GM21576 (cell line): ENCODE results near the gene WFS1.

ENCODE experiments used
- ATAC-seq: cut with Tn5 transposase; IDR thresholded peaks from one replicate; pipeline ENCODE4 v1.9.1; 2021; ENCODE audit warnings: mild to moderate bottlenecking, moderate library complexity; ENCODE audit not compliant: unreplicated experiment

WFS1 gene

DNA sequence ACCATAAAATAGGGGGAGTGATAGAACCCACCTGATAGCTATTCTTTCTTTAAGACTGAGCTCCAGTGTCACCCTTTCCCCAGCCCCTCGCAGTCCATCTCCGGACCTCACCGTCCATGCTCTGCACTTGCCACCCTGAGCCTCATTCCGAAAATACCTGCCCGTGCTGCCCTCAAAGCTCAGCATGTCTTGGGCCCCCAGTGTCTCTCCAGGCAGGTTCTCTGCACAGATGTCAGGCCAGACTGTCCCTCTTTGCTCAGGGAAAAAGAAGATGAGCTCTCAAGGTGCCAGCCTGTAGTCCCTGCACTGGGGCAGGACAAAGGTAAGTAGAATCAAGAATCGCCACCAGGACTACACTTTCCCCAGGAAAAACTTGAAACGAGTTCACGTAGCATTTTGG is 9.8 kb upstream of the WFS1 start:
- ATAC-seq, result no peak

DNA sequence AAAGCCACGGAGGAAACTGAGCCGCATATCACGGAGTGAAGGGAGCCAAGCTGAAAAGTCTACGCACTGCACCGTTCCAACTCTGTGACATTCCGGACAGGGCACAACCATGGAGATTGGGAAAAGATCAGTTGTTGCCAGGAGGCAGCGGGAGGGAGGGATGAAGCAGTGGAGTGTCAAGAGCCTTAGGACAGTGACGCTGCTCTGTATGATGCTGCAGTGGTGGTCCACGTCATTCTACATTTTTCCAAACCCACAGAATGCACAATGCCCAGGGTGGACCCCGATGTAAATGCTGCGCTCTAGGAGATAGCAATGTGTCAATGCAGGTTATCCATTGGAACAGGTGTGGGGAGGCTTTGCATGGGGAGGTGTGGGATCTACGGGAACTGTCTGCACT is 7.5 kb upstream of the WFS1 start:
- ATAC-seq, result no peak

DNA sequence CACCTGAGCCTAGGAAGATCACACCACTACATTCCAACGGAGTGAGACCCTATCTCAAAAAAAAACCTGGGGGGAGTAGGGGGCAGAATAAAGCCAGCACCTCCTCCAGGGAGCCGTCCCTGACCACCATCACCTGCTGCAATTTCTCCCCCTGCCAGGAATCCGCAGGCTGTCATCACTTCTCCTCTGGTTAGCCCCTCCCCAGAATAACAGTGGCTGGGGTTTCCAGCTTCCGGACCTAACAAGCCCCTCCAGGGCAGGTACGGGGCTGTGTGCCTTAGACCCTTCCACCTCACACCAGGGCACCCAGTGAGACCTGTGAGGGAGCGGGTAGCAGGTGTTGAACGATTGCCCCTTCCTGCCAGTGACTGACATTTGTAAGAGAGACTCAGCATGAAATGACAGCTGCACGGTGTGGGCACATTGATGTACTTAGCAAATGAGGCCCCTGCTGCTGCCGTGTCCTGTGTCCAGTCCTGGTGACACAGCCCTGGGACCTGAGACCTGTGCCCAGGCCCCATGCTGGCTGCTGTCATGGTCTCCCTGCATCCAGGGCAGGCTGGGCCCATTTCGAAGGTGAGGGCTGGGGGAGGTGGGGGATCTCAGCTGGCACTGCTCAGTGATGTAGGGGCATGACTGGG is 6.7 kb upstream of the WFS1 start:
- no peak for ATAC-seq

DNA sequence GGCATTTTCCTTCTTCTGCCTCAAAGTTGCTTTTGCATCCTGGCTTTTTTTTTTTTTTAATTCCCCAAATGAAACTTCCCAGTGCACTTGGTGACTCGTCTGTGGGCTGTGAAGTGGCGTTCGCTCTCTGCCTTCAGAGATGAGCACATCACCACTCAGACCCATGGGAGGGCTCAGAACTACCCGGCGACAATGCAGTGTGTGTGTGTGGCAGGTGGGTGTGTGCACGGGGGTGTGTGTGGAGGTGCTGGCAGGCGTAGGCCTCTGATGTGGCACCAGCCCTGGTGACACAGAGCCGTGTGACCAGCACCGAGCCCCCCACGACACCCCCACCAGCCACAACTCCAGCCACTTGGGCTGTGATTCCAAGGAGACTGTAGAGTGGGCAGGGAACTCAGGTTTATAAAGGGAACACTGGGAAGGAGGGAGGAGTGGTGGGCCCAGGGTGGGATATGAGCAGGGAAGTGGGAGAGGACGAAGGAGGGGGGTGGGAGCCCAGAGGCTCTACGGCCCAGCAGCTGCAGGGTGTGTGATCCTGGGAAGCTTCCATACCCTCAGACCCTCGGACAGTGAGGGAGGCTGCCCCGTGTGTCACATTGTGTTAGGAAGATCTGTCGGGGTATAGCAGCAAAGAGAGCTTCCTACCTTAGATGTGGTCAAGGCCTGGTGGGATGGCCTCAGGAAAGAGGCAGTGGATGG is 6.0 kb upstream of the WFS1 start:
- ATAC-seq, result no peak

DNA sequence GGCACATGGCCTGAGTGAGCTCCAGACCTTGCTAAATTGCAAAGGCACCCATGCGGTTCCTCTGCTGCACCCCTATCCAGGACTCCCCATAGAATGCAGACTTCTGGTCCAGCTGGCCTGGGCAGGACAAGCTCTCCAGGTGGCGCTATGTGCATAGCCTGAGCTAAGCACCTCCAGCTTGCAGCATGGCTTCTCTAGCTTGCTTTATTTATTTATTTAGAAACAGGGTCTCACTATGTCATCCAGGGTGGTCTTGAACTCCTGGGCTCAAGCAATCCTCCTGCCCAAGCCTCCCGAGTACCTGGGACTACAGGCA is 5.5 kb upstream of the WFS1 start:
- ATAC-seq, result no peak

DNA sequence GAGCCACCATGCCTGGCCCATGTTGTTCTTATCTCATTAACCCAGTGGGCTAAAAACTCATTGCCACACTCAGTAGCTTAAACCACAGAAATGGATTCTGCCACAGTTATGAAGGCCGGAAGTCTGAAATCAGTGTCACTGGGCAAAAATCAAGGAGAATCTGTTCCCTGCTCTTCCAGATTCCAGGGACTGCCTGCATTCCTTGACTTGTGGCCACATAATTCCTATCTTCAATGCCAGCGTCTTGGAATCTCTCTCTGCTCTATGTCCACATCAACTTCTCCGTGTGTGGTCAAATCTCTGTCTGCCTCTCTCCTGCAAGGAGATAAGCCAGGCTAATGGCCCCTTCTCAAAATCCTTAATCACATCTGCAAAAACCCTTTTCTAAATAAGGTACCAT is 4.1 kb upstream of the WFS1 start:
- no peak for ATAC-seq

DNA sequence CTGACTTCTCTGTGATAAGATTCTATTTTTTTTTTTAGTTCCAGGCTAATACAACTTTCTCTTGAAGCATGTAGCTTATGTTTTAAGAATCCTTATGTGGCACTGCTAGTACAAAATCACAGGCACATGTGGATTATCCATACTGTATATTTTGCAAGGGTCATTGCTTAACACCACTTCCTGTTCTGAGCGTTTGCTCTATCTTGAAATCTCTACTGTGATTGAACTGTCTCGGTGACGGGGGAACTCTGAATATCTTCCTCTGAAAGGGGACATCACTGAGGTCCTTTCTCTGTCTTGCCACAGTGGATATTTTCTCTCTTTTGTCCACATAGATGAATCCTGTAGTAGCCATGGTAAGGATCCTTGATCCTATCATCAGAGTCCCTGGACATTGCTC is 2.1 kb upstream of the WFS1 start:
- ATAC-seq, result no peak

DNA sequence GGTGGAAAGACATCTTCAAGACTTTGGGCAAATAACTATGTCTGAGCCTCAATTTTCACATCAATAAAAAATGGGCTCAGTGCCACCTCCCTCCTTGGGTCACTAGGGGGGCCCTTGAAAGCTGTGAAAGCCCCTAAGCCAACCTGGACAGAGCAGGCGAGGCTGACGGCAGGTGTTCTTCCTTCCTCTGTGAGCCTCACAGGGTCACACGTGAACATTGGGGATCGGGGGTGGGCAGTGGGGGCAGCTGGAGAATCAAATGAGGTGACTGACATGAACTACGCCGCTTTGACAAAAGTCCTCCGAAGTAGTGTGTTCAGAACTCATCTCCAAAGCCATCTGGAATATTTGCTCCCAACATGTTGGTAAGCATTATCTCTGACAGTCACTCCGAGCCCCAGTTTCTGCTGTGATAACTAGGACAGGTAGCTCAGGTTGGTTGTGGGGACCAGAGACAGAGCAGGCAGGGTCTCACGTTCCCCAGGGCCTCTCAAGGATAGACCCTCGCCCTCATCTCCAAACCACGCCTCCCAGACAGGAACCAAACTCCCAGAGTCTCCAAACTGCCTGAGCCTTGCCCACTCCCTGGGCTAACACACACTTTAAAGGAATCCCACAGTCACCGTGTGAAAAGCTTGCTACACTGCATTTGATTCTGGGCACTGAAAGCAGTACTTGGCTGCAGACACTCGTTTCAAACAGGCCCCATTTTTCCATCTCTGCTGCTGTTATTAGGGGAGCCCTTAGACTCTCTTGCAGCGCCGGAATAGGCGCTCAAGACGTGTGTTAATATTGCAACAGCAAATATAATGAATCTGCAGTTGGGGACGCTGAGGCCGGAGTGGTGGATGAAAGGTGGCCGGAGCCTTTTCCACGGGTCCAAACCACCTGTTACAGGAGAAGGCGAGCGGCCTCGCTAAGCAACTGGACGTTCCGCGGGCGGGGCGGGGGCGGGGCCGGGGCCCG is 717 bp upstream of the WFS1 start:
- ATAC-seq, result no peak

DNA sequence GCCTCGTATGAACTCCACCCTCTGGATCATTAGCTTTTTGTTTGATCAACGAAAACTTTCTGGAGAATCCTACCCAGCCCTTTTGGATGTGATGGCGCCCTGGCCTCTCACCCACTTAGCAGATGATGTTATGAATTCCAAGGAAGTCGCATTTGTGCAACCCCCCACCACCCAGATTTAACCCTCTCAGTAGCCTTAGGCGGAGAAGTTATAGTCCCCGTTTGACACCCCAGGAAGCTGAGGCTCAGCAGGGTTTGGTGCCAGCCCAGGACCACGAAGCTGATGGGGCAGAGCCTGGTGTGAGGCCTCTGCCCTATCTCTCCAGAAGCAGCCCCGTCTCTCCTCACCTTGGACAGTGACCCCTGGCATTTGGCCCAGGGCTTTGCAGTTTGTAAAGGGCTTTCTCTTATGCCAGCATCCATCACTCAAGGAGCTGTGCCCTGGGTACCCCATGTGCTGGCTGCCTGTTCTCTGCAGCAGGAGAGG is 1.0 kb downstream of the WFS1 start:
- no peak for ATAC-seq

DNA sequence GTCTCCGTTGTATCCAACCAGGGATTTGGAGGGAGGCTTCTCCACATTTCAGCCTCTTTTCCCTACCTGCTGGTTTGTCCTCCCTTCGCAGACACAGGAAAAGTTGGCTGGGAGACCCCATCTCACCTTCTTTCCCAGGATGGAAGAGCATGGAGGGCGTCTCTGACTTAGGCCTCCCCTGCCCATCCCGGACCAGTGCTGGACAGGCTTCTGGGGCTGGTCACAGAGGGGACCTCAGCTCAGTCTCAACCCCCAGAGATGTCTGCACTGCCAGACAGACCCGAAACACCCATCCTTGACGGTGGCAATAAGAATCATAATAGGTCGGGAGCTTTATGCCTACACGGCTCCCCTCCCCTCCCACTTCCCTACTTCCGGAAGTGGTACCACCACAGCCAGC is 1.6 kb downstream of the WFS1 start:
- ATAC-seq, result no peak

DNA sequence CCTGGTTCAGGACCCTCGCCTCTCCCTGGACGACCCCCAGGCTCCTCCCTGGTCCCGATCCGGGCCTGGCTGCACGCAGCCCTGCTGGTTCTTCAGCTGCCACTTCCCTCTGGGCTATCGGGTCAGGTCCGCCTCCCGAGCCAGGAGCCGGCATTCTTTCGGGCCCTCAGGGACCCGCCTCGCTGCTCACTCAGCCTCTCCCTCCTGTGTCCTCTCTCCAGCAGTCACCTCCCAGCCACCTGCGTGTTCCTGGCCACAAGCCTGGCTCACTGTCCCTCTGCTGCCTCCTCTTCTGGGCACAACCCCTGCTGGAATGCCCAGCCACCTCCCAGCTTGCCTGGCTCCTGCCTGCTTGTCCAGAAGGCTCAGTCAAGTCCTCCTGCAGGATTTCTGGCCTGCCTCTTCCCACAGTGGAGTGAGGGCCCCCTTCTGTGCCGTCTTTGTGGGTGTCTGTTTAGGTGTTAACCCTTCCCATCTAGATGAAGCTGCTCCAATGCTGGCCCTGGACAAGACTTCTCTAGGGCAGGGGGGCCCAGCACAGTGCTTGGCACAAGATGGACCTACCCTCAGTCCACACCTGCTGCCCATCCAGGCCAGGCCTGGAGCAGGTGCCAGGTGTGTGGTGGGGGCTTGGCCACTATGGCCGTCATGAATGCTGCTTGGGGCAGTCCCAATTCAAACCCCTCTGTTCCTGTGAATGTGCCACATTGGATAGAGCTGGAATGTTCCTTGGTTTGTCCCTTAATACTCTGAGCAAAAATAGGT is 2.2 kb downstream of the WFS1 start:
- no peak for ATAC-seq

DNA sequence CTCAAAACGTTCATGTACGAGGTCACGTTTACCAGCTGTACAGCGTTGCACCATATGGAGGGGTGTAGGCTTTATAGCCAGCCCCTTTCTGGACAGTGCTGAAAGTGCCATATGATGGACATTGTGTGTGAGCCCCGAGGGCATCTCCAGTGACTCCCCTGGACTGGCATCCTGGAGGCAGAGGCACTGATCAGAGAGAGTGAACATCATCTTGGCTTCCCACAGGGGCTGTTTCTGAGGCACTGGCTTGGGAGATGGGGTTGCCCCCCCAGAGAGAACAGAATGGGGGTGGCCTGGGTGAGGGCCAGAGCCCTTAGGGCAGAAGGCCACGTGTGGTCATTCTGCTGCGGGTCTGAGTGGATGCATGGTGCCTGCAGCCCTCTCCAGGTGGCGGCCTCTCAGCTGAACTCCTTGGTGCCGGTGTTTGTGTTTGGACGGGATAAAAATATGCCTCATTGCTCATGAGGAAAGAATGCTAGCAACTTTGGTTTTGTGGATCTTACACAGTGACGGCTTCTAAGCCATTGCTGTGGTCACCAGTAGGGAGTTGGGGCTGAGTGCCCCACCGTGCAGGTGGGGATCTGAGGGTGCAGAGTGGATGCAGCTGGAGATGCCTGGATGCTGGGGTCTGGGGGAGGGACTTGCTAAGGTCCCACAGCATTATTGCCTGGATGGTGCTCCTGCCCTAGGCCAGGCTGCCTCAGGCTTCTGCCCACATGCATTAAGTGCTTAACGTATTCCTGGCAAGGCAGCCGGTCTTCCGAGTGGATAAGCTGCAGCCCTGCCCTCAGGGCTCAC is 3.4 kb downstream of the WFS1 start:
- no peak for ATAC-seq

DNA sequence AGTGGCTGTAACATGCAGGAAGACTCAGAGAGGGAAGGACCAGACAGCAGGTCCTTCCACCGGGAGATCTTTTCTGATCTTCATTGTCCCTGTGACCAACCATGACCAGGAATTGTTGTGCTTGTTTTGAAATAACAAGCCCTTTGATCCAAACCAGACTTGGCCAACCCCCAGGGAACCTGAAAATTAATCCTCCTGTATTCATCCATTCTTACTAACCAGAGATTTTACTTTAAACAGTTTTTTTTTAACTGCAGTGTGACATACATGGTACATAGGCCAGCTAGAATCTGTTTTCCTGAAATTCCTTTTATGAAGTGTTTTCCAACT is 4.0 kb downstream of the WFS1 start:
- no peak for ATAC-seq

DNA sequence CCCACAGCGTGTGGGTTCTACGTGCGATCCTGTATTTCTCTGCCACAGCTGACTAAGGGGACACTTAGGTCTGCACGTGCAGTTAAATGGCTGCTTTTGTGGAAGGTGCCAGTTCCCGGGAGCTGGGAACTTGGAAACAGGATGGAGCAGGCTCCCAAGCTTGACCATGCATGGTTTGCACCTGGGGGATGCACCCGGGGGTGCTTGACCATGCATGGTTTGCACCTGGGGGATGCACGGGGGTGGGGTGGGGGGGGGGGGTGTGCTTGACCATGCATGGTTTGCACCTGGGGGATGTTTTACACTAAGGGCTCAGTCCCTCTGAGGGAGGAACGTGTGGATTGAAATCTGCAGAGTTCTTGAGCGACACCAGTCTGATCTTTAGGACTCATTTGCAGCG is 5.7 kb downstream of the WFS1 start:
- no peak for ATAC-seq

DNA sequence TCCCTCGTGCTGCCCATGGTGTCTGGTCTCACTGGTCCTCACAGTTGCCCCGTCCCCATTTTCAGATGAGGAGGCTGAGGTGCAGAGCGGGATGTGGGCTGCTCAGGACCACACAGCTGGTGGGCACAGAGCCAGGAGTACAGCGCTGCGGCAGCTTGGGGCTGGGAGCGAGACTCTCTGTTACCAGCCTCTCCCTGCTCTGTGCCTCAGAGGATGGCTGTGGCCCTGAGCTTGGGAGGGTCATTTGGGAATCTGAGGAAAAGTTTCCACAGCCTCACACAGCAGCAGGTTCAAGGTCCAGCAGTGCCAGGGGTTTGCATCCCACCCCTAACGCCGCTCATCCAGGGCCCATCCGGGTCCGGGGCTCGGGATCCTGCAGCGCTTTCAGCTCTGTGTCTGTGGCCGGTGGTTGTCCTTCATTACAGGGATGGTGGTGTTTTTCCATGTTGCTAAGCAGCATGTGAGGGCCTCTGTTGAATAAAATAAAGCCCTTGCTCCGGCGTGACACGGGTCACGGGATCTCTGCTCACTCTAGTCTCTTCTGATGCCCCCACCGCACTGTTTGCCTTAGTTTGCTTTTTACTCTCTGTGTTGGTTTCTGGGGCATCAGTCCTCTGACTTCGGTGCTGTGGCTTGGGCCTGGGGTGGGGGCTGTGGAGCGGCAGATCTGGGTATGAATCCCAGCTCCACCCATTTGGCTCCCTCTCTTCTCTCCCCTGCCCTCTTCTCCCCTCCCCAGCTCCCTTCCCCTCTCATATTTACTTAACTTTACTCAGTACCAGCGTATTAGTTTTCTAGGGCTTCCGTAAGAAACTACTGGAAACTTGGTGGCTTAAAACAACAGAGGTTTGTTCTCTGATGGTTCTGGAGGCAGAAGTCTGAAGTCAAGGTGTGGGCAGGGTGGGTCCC is 6.5 kb downstream of the WFS1 start:
- ATAC-seq, result no peak

DNA sequence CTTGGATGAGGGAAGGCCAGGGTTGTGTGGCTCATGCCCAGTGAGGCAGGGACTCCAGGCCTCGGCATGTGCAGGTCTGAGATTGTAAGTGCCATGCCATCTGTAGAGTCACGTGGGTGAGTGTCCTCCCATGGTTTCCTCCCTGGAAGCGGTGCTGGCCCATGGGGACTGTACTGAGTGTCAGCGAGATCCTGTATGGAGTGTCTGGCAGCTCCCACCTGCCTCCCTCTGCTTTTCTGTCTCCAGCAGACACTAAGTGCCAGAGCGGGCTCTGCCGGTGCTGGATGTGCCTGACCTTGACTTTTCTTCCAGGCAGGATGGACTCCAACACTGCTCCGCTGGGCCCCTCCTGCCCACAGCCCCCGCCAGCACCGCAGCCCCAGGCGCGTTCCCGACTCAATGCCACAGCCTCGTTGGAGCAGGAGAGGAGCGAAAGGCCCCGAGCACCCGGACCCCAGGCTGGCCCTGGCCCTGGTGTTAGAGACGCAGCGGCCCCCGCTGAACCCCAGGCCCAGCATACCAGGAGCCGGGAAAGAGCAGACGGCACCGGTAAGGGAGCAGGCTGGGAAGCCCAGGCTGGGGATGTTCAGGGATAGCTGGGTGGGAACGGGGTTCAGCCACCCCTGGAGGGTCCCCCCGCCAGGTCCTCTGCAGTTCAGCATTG is 7.6 kb downstream of the WFS1 start:
- ATAC-seq, result no peak

DNA sequence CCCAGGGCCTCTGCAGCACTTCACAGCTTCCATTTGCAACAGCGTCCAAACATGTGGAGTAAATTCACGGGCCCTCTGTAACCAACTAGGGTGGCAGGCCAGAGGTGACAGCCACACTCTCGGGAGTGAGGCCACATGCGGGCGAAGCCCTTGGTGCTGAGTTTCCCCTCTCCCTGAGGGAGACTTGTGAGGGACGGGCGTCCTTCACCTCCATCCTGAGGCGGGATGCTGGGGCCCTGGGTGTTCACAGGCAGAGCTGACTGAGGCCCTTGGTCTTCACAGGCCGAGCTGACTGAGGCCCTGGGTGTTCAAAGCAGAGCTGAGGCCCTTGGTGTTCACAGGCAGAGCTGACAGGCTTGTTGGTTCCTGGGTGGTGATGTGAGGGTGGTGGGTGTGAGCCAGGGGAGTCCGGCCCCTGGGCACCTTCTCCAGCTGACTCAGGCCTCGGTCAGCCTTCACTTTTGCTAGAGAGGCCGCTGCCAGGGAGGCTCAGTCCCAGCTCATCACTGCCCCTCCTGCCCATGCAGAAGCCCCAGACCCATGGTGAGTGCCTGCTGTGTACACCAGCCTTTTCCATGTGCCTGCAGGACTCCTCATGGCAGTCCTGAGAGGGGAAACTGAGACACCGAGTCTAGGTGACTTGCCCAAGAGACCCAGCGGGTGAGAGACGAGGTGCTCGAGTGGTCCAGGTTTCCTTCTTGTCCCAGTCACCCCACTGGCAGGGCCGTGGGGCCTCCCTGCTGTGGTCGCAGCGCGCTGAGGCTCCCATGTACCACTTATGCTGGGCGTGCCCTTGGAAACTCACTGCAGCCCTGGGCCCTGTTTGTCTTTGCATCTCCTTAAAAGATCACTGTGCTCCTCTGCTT is 8.5 kb downstream of the WFS1 start:
- ATAC-seq, result no peak

DNA sequence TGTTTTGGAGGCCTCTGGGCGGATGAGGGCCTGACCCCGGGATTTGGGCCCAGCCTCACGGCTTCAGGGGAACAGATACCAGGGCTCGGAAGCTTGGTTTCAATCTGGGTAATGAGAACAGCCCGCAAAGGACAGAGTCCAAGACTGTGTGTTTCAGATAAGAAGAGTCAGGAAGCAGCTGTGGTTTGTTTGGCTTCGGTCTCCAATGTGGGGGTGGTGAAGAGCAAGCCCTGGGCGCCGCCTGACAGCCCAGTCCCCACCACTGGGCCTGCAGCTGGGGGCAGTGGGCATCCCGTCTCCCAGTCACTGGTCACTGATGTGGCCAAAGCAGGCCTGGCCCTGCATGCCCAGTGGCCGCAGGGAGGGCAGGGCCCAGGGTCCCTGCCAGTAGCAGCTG is 9.1 kb downstream of the WFS1 start:
- peak; percentile 93 for ATAC-seq
